Forelimb muscle (tissue), 1 donor: ENCODE data around the gene F13A1. TPM values are rescaled to one million over a fixed set of nuclear protein-coding genes. Genes with fewer than 3 reads are reported as not detected.

Experiments
- DNase-seq: peaks from one replicate; pipeline ENCODE4 v3.0.0-alpha.2; 2013; ENCODE audit warnings: low read depth
- polyA plus RNA-seq: library from polyadenylated mRNA; unstranded; fragments of 120-200 nt; gene quantifications from one replicate; pipeline ENCODE4 v1.2.1, GENCODE V29; 2013; ENCODE audit not compliant: insufficient read length

Gene F13A1
- polyA plus RNA-seq, 1 donor: 27.4 TPM

DNA sequence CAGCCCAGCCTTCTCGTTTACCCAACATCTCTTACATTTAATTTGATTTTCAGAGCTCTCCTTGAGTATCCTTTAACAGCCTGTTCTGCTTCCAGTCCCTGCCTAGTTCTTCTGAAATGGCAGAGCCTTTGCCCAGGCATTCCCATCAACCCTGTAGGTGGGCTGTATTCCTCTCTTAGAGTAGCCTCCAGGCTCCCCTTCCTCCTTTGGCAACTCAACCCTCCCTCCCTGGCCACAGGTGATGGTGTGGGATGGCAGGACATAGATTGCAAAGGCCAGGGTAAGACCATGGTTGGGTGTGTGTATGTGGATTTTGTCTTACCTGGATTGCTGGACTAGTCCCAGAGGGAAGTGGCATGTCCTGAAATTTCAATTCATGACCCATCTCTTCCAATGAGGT is 125.4 kb downstream of the F13A1 start:
- DNase-seq: no peak

DNA sequence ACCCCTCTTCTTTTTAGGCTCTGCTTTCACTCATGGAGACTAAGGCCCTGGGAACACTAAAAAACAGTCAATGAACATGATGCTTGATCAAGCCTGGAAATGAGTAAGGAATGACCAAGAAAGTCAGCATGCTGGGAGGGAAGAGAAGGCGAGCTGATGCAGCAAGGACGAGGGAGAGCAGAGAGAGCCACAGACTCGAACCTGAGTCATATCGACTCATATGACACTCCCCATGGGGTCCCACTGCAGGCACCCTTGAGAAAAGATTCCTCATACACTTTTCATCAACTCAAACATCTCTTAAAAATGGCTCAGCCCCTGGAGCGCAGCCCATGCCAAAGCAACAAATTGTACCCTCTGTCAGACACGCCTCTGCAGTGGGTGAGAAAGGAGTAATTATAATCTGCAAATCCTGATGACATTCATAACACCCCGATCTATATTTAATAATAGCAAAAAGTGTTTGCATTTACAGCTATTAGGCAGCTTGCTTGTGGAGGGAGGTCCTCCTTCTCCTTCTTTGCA is 127.2 kb downstream of the F13A1 start:
- DNase-seq: no peak

DNA sequence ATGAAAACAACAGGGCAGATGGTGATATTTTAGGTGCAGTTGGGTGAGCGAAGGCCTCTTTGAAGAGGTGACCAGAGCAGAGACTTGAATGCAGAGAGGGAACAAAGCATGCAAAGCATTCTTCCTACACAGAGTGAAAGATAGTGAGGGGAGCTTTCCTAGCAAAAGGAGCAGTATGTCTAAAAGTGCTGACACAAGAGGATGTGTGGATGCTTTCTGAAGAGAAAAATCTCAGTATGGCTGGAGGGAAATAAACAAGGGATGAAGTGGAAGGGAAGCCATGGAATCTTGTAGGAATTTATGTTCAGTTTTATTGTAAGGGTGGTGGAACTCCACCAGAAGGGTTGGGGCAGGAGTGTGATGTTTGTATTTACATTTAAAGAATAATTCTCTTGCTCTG is 128.6 kb downstream of the F13A1 start:
- DNase-seq: no peak

DNA sequence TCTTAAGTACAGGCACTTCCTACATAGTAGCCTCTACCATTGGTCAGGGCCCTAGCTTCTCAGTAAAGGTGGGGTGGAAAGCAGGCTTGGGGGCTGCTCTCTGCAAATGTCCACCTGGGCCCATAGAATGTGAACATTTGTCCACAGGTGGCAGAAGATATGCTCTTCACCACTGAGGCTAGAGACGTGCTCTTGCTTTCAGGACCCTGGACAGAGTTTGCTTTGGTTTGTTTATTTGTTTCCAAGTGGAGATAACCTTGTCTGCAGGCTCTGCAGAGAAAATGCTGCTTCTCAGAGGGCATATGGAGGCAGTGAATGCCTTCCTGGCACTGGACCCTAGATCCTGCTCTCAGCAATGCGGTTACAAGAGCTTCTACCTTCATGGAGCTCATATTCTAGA is 129.0 kb downstream of the F13A1 start:
- no peak for DNase-seq

DNA sequence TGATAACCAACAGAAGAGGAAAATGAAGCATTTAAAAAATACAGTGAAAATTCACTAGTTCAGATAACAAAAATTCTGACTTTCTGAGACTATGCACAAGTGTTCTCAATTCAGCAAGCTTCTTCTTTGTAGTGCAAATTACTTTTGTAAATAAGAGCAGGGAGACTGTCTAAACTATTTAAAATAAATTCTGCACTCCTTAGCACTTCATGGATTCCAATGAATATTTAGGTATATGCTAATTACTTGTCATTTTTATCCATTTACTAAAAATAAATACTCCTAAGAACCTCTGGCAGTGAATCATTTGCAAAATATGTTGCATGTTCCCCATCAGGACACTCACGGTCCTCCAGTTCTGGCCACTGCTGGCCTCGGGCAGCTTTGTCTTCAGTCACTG is 139.8 kb downstream of the F13A1 start:
- DNase-seq: no peak

DNA sequence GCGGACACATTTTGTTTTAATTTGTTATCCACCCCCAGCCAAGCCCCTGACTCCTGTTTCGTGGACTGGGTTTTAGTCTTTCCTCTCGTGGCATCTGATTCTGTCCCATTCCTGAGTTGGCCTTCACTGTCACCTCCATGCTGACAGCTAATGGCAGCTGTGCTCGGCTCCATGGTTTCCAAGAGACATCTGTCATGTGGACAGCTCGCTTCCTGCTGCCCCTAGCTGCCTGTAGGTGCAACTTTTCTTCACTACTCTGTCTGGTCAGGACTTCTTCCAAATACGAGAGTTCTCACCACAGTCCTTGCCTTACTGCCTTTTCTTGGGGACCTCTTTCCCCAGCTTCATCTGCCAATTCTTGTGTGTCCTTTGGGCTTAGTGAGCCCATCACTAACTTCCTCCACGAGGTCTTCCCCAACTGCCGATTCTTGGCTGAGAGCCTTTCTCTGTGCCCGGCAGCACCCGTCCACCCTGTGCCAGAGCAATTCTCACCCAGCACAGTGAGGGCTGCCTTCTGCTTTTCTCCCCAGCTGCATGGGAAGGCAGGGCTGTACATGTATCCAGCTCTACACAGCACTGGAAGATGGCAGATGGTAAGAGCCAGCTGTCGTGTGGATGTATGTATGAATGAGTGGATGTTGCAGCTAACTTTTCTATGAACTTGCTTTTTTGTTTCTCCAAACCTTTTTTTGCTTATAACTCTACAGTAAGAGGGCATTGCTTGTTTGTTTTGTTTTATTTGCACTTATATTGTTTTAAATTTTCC is 140.4 kb downstream of the F13A1 start:
- no peak for DNase-seq

DNA sequence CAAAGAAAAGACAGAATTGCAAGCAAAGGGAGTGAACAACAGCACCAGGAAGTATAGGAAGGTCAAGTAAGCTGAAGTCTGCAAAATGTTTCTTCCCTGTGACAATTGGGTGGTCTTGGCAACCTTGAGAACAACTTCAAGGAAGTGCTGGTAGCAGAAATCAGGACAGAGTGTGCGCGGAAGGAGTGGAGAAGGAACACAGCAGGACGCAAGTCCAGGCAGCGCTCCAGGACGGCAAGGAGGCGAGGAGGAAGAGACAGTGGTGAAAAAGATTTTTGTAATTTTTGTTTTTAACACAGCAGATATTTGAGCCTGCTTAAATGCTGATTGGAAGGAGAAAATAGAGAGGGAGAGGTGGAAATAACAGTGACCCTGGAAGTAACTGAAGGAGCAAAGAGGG is 141.7 kb downstream of the F13A1 start:
- DNase-seq: no peak

DNA sequence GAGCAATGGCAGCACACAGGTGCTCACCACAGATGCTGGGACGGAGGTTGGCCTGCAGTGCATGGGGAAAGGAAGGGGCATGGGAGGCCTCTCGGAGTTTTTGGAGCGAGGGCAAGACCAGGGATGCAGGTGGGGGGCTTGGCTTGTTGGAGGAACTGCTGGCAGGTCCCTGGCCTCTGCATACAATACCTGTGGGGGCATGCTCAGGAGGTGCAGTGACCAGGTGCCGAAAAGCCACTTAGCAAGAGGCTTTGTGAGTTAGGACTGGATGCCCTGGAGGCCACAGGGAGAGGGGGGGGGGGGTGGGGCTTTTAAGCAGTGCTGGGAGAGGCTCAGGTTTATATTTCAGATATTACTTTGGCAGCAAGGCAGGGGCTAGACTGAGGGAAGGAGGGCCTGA is 142.7 kb downstream of the F13A1 start:
- DNase-seq: no peak

DNA sequence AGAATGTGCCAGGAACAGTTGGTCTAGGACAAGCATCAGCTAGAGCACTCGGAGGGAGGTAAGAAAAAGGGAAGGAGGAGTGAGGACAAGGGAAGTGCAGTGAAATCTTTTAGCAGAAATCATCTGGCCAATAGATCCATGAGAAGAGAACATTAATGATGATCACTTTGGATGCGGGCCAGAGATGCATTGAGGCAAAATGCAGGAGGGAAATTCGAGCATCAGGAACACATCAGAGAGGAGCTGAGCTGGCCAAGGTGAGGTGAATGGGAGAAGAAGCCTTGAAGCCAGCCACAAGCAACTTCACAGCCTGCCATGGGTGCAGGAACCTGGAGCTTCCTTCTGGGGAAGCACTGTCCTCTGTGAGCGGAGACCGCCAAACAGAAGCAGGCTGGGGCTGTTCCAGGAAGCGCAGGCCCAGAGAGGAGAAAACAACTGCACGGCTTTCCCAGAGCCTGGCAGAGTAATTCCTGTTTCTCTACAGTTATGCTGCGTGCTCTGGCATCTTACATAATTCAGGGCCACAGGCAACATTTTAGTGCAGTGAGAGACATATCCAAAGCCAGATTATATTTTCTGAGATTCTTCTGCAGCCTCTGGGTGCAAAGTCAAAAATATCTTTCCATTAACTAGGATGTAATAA is 143.8 kb downstream of the F13A1 start:
- DNase-seq: peak; percentile 6

DNA sequence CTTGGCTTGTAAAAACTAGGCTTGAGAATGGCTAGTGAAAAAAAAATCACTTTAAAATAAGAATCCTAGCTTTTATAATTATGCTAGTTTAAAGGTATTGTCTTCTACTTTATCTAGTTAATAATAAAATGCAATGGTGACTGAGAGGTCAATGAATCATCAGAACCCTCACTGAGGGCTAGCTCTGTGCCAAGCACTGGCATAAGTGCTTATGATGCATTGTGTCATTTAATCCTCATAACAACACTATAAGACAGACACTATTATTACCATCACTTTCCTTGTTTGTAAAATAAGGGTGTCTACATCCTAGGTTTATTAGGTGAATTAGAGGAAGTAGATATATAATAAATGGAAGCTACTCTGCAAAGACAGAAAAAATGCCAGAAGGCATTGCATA is 144.3 kb downstream of the F13A1 start:
- DNase-seq: no peak

DNA sequence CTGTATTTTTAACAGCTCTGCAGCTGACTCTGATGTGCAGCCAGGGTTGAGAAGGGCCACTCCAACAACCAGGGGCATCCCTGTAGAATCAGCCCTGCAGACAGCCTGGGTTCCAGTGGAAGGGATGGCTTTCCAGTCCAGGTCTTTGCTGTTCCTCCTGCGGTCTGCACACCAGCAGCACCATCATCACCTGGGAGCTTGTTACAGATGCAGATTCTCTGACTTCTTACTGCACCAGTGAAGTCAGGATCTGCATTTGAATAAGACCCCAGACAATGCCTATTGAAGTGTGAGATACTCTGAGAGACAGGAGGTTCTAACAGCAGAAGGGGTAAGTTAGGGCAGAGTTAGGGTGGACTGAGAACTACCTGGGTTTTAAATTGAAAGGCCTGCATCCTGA is 151.3 kb downstream of the F13A1 start:
- no peak for DNase-seq

DNA sequence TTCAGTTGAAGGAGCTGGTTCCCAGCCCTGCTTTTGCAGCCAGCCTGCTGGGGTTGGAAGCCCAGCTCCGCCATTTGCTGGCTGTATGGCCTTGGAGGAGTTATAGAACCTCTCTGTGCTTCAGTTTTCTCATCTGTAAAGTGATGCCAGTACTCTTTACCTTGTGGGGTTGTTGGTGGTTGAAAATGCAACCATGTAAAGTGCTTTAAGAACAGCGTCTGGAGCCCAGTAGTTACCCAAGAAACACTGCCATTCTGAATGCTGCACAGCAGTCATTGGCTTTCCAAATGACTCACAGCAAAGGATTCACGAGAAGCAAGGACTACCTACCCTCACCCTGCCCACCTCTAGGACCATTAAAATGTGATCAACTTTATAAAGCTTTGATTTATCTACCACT is 154.4 kb downstream of the F13A1 start:
- DNase-seq: no peak

DNA sequence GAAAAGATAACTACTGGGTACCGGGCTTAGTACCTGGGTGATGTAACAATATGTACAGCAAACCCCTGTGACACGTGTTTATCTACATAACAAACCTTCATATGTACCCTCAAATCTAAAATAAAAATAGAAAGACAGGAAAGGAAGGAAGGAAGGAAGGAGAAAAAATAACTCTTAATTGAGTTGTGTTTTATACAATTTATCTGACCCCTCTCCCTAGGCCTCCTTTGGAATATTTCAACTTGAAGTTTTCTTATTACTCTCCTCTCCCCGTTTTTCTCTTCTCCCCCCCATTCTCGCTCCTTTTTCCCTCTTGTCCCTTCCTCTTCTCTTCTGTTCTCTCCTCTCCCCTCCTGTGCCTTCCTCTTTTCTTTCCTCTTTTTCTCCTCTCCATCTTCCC is 156.1 kb downstream of the F13A1 start:
- DNase-seq: no peak

DNA sequence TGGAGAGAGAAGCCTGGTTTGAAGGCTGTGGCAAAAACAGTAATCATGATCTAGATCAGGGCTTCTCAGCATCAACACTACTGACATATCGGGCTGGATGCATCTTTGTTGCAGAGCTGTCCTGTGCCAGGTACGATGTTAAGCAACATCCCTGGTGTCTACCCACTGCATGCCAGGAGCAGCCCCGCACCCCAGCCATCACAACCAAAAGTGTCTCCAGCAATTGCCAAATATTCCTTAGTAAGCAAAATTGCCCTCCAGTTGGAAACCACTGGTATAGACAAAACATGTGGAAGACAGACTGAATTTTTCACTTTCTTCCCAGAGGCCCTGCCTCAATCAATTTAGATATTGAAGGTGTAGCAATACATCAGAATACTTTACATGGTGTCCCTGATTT is 166.1 kb downstream of the F13A1 start:
- DNase-seq: no peak

DNA sequence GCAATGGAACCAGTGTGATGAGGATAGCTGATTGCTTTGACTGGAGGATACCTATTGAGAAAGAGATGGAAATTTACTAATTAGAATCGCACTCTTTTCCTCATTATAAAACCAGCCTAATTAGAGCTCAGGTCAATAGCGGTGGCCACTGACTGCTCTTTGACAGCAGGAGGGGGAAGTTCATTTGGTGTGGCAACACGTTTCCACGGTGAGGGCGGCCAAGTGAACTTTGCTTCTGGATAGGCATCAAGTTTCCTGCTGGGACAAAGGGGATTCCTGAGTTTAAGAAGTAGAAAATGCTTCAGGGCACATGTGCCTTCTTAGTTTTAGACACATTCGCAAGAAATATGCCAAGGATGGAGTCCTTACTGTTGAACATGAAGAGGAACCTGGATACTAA is 168.4 kb downstream of the F13A1 start:
- no peak for DNase-seq

DNA sequence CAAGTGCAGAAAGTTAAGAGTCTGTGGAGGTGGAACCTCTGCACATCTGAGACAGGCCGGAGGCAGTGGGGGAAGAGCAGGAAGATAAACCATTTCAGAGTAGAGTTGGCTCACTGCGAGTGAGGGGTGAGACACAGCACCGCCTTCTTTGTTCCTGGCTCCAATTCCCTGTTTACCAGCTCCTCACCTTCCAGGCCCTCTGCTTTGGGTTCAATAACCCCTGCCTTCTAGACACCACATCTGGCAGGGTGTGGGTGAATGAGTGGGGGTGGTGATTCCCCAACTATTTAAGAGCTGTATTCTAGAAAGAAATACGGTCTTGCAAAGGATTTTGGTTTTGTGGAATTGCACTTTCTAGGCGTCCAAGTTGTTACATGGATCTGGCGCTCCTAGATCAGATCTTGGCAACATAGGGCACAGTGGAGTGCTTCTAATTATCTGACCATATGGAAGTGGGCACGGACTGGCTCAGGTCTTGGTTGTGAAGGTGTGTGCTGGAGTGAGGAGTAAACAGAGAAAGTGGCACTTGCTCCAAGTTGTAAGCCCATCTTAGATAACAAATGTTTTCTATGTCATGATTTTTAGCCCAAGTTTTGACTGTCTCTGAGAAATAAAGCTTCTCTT is 172.2 kb downstream of the F13A1 start:
- no peak for DNase-seq

DNA sequence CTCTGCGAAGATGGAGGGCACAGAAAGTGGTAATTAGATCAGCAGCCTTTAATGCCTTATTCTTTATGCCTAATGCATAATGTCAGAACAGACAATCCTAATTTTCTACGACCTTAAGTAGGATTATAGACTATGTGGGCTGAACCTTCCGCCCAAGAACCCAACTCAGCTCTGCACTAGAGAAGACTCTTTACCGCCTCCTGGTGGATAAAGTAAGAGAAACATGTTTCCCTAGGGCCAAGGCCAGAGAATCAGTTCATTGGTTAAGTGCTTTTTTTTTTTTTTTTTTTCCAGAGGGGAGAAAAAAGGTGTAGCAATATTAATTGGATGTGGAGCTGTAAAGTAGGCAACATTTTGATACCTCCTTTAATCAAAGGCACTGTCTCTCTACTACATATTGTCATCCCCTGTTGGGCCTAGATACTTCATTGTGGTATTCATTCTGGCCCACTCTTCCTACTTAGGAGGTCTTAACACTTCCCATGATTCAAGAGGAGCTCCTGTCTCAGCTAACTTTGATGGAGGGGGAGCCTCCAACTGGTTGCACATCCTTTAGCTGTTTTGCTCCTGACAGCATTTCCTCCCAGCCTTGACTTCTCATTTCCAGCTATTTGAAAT is 188.9 kb downstream of the F13A1 start:
- DNase-seq: no peak

DNA sequence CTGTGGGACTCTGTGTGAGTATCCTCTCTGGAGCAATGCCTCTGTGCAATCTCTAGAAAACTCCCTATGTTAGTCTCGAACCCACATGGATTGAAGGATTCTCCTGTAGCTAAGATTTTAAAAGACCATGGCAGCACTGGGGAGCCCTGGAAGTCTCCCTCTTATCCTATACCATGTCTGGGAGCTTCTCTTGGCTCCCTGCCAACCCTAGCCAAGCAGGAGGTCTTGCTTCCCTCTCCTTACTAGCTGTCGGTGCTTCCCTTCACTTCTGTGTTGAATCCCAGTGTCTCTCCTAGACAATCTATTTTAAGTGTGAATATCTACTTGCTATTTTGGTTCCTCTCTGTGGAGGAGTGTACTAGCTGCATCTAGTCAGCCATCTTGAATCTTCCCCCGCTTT is 195.0 kb downstream of the F13A1 start:
- DNase-seq: no peak

DNA sequence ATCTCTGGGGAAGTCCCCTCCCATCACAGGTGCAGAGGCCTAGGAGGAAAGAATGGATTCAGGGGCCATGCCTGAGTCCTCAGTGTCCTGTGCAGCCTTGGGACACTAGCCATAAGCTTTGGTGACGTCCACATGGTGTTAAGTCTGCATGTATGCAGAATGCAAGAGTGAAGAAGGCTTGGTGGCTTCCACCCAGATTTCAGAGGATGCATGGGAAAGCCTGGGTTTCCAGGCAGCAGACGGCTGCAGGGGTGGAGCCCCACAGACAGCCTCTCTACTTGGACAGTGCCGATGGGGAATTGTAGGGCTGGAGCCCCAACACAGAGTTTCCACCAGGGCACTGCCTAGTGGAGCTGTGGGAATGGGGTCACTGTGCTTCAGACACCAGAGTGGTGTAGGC is 196.7 kb downstream of the F13A1 start:
- no peak for DNase-seq

DNA sequence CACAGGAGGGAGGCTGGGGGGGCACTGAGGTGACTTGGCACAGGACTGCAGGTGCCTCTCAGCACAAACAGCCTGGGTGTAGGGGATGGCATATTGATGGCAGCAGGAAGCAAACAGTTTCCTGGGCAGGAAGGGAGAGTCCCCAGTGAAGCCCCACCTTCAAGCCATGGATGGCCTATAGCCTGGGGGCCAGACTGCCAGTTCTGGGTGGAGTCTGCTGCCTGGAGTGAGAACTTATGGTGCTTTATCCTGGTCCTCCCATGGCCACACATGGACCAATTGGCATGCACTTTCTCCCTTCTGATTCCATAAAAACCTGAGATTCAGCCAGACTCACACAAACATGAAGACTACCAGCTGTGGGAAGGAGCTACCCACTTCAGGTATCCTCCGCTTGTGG is 198.5 kb downstream of the F13A1 start:
- no peak for DNase-seq

DNA sequence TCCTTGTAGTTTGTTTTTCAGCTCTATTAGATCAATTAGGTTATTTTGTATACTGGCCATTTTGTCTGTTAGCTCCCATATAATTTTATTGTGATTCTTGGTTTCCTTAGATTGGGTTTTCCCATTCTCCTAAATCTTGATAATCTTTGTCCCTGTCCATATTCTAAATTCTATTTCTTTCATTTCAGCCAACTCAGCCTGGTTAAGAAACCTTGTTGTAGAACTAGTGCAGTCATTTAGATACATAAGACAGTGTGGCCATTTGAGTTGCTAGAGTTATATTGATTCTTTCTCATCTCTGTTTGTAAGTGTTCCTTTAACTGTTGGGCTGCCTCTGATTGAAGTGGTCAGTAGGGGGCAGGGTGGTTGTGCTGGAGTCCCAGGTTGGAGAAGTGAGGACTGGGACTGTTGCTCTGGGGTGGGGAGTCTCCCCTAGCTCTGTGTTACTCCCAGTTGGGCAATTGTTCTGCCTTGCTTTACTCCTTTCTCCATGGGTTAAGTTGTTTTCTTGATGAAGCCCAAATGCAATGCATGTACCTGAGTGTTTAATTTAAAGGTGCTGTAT is 214.9 kb downstream of the F13A1 start:
- no peak for DNase-seq
